H1 (cell line): ENCODE data around the gene GATC. TPM values are rescaled to one million over a fixed set of nuclear protein-coding genes. Genes with fewer than 3 reads are reported as not detected.
A peak's percentile ranks its signal among the peaks of the same experiment; 100 is the strongest.

Source experiments
- ASH2L ChIP-seq: fragments of 200-600, 300-600 bp; sonication (generic); IDR thresholded peaks from one replicate; pipeline ENCODE4 v1.7.1; 2017; ENCODE audit warnings: low read length
- BRCA1 ChIP-seq: IDR thresholded peaks from 2 replicates; pipeline ENCODE4 v1.6.1; 2012; ENCODE audit warnings: low read depth, low read length, improper control_type of control experiment
- CBX5 ChIP-seq: fragments of 300-800, 300-1000 bp; sonication (generic); IDR thresholded peaks from 2 replicates; pipeline ENCODE4 v1.7.1; 2016; ENCODE audit warnings: antibody characterized with exemption, low read length, low read depth
- CBX8 ChIP-seq: fragments of 300-800, 300-1000 bp; sonication (generic); IDR thresholded peaks from 2 replicates; pipeline ENCODE4 v1.7.1; 2016; ENCODE audit warnings: low read depth, low read length, borderline replicate concordance
- CEBPB ChIP-seq: IDR thresholded peaks from 2 replicates; pipeline ENCODE4 v1.6.1; 2012; ENCODE audit warnings: low read depth, low read length
- CHD2 ChIP-seq: IDR thresholded peaks from 2 replicates; pipeline ENCODE4 v1.6.1; 2012; ENCODE audit warnings: low read length, improper control_type of control experiment
- CREB1 ChIP-seq: IDR thresholded peaks from 2 replicates; pipeline ENCODE4 v1.6.1; 2012; ENCODE audit warnings: inconsistent platforms
- CTBP2 ChIP-seq: IDR thresholded peaks from 2 replicates; pipeline ENCODE4 v1.7.0; 2011; ENCODE audit warnings: borderline replicate concordance, mild to moderate bottlenecking, moderate library complexity, mixed read lengths, low read length; ENCODE audit not compliant: insufficient read depth, insufficient read length
- EGR1 ChIP-seq: IDR thresholded peaks from 2 replicates; pipeline ENCODE4 v1.6.1; 2011; ENCODE audit warnings: low read depth, low read length, borderline replicate concordance
- EP300 ChIP-seq, 2 experiments: IDR thresholded peaks; 1 replicate in 1 of 2; 2 replicates in 1 of 2; pipeline ENCODE4 v1.6.1; 2011 to 2012; ENCODE audit warnings: low read depth in 2 of 2, low read length in 2 of 2, mild to moderate bottlenecking in 2 of 2, borderline replicate concordance in 1 of 2, inconsistent platforms in 1 of 2, moderate library complexity in 1 of 2
- FOSL1 ChIP-seq: IDR thresholded peaks from 2 replicates; pipeline ENCODE4 v1.6.1; 2011; ENCODE audit warnings: mild to moderate bottlenecking, low read depth, low read length, moderate library complexity; ENCODE audit not compliant: insufficient read depth
- GTF2F1 ChIP-seq: IDR thresholded peaks from 2 replicates; pipeline ENCODE4 v1.6.1; 2012; ENCODE audit warnings: low read depth, low read length, improper control_type of control experiment, borderline replicate concordance
- HDAC6 ChIP-seq: IDR thresholded peaks from one replicate; pipeline ENCODE4 v1.7.1; 2012; ENCODE audit warnings: low read depth, mild to moderate bottlenecking, inconsistent platforms, low read length, moderate library complexity
- JUN ChIP-seq: IDR thresholded peaks from 2 replicates; pipeline ENCODE4 v1.6.1; 2011; ENCODE audit warnings: low read depth, mild to moderate bottlenecking, improper control_type of control experiment, low read length
- MAFK ChIP-seq: IDR thresholded peaks from 2 replicates; pipeline ENCODE4 v1.6.1; 2012; ENCODE audit warnings: low read depth, mild to moderate bottlenecking, improper control_type of control experiment, low read length
- NRF1 ChIP-seq: IDR thresholded peaks from 2 replicates; pipeline ENCODE4 v1.6.1; 2011; ENCODE audit warnings: mild to moderate bottlenecking, low read depth, low read length, improper control_type of control experiment
- PHF8 ChIP-seq: fragments of 200-600 bp; sonication (generic); conservative IDR thresholded peaks from 2 replicates; pipeline ENCODE4 v1.7.1; 2012; ENCODE audit warnings: low read depth, mild to moderate bottlenecking, inconsistent platforms, low read length, moderate library complexity
- SP1 ChIP-seq: IDR thresholded peaks from 2 replicates; pipeline ENCODE4 v1.6.1; 2011; ENCODE audit warnings: low read depth, low read length
- SRF ChIP-seq: IDR thresholded peaks from 2 replicates; pipeline ENCODE4 v1.6.1; 2011; ENCODE audit warnings: mild to moderate bottlenecking, low read depth, low read length, moderate library complexity
- TBP ChIP-seq: IDR thresholded peaks from 2 replicates; pipeline ENCODE4 v1.6.1; 2011; ENCODE audit warnings: low read depth, low read length, improper control_type of control experiment
- TEAD4 ChIP-seq: IDR thresholded peaks from 2 replicates; pipeline ENCODE4 v1.6.1; 2012; ENCODE audit warnings: low read depth, low read length, inconsistent platforms, mixed read lengths
- YY1 ChIP-seq: IDR thresholded peaks from 2 replicates; pipeline ENCODE4 v1.6.1; 2011; ENCODE audit warnings: low read depth, mild to moderate bottlenecking, low read length
- polyA plus RNA-seq, 7 experiments: library from polyadenylated mRNA; depleted of rRNA in 3 of 7; stranded (reverse) in 5 of 7; unstranded in 2 of 7; fragments of >200 nt in 5 of 7; fragments of 200-250 nt in 2 of 7; gene quantifications; 1 replicate in 5 of 7; 2 replicates in 1 of 7; 4 replicates in 1 of 7; pipeline versions ENCODE4 v1.2.1 to v1.2.3, GENCODE V29; 2011 to 2013; ENCODE audit warnings: missing spikeins in 2 of 7, mixed read lengths in 2 of 7
- total RNA-seq: library from RNA; stranded (reverse); fragmentation: NEBNext Ultra II Directional; extraction: Animal tissue kit (Norgen Biotek cat#: 25700); gene quantifications from 2 replicates; pipeline ENCODE4 v1.2.1, GENCODE V29; 2021
- TF ChIP-seq, protein P1 (sequence below), 3 experiments: IDR thresholded peaks; 1 replicate in 2 of 3; 2 replicates in 1 of 3; pipeline versions ENCODE4 v1.5.1 to v1.6.1; 2011; ENCODE audit warnings: low read length in 3 of 3, mild to moderate bottlenecking in 3 of 3, inconsistent platforms in 2 of 3, low read depth in 1 of 3, moderate library complexity in 1 of 3; ENCODE audit not compliant: insufficient read depth in 1 of 3; ENCODE audit errors: control extremely low read depth in 1 of 3
- TF ChIP-seq, protein P2 (sequence below): IDR thresholded peaks from 2 replicates; pipeline ENCODE4 v1.6.1; 2011; ENCODE audit warnings: low read depth, mild to moderate bottlenecking, low read length; ENCODE audit not compliant: insufficient read depth

Gene GATC
- total and polyA plus RNA-seq, 2 of the 8 experiments (the other 6 are each of a cell fraction or from before 2014, with no cell fraction given), result 13.2 to 30.4 TPM

DNA sequence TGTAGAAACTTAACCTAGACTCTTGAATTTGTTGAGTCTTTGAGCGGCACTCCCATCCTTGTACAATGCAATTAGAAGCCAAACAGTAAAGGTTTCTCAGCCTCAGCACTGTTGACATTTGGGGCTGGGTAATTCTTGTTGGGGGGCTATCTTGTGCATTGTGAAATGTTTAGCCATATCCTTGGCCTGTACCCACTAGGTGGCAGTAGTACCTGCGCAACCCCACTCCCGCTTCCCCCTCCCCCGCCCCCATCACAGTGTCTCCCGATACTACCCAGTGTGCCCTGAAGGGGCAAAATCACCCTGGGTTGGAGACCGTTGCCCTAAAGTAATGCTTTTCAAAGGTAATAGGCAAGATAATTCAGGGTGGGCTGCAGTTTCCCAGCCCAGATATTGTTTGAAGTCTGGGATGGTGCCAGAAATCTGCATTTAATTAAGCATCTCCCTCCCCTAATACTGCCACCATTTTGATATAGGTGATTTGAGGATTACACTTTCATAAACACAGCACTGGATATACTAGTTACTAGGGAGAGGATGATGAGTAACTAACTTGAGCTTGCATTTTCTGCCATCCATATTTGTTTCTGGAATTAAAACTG lies 6.5 kb upstream of the GATC start (continued):
- TF ChIP-seq HDAC6, result no peak
- no peak for TF ChIP-seq JUN
- TF ChIP-seq NRF1, result no peak
- TF ChIP-seq ASH2L, result no peak
- no peak for TF ChIP-seq FOSL1
- no peak; the same call in 1 of the 2 replicates for TF ChIP-seq EGR1
- no peak for TF ChIP-seq CBX5
- TF ChIP-seq EP300 (IDR thresholded peaks at IDR 0.05; ENCODE audit: borderline replicate concordance in 1 of 2, low read depth in 2 of 2, low read length in 2 of 2), result no peak
- no peak for TF ChIP-seq SP1
- TF ChIP-seq, protein P1, sequence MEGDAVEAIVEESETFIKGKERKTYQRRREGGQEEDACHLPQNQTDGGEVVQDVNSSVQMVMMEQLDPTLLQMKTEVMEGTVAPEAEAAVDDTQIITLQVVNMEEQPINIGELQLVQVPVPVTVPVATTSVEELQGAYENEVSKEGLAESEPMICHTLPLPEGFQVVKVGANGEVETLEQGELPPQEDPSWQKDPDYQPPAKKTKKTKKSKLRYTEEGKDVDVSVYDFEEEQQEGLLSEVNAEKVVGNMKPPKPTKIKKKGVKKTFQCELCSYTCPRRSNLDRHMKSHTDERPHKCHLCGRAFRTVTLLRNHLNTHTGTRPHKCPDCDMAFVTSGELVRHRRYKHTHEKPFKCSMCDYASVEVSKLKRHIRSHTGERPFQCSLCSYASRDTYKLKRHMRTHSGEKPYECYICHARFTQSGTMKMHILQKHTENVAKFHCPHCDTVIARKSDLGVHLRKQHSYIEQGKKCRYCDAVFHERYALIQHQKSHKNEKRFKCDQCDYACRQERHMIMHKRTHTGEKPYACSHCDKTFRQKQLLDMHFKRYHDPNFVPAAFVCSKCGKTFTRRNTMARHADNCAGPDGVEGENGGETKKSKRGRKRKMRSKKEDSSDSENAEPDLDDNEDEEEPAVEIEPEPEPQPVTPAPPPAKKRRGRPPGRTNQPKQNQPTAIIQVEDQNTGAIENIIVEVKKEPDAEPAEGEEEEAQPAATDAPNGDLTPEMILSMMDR (IDR thresholded peaks at IDR 0.05; ENCODE audit: control extremely low read depth in 1 of 3, insufficient read depth in 1 of 3, low read depth in 1 of 3, low read length in 3 of 3), result peak; percentile 56 to 87 (median 75)
- TF ChIP-seq GTF2F1, result no peak
- TF ChIP-seq, protein P2, sequence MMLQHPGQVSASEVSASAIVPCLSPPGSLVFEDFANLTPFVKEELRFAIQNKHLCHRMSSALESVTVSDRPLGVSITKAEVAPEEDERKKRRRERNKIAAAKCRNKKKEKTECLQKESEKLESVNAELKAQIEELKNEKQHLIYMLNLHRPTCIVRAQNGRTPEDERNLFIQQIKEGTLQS, result no peak
- TF ChIP-seq PHF8, result no peak
- no peak for TF ChIP-seq CTBP2
- TF ChIP-seq CHD2, result no peak
- no peak for TF ChIP-seq CBX8
- no peak for TF ChIP-seq BRCA1
- TF ChIP-seq CEBPB, result peak; percentile 83
- no peak for TF ChIP-seq YY1
- TF ChIP-seq MAFK, result no peak
- no peak for TF ChIP-seq SRF
- TF ChIP-seq TEAD4, result no peak
- no peak for TF ChIP-seq TBP
- TF ChIP-seq CREB1, result no peak
